Activated CD8-positive, alpha-beta memory T cell treated with anti-CD3 and anti-CD28 coated beads, Interleukin-2, amount 10 ng/mL, durations not matched to agents 7 days and 5 days (primary cell): ENCODE data around the gene PLXNA4. TPM values are rescaled to one million over a fixed set of nuclear protein-coding genes. Genes with fewer than 3 reads are reported as not detected.

Source experiments
- ATAC-seq: fragments of 150-1000 bp; cut with Tn5 transposase; one replicate; pipeline ENCODE4 v1.10.0; 2021; ENCODE audit warnings: moderate library complexity
- CTCF ChIA-PET: fragments of 350-600 bp; sonication (Branson Sonifier 250); formaldehyde crosslinking; loops from one replicate; lab custom pipeline; 2021; ENCODE audit warnings: antibody characterized with exemption; lab: Charles Lee
- DNase-seq: peaks from one replicate; pipeline ENCODE4 v3.0.0-alpha.2; 2020
- H3K27ac Mint-ChIP-seq: one replicate; pipeline ENCODE4 v1.8.0; 2021; ENCODE audit warnings: mild to moderate bottlenecking, mixed read lengths
- H3K27me3 Mint-ChIP-seq: one replicate; pipeline ENCODE4 v1.8.0; 2021; ENCODE audit warnings: mixed read lengths
- H3K36me3 Mint-ChIP-seq: one replicate; pipeline ENCODE4 v1.8.0; 2021; ENCODE audit warnings: mild to moderate bottlenecking, mixed read lengths
- H3K4me1 Mint-ChIP-seq: one replicate; pipeline ENCODE4 v1.8.0; 2021; ENCODE audit warnings: mixed read lengths
- H3K4me3 Mint-ChIP-seq: one replicate; pipeline ENCODE4 v1.8.0; 2021; ENCODE audit warnings: mild to moderate bottlenecking, moderate library complexity, mixed read lengths
- H3K9me3 Mint-ChIP-seq: one replicate; pipeline ENCODE4 v1.8.0; 2022; ENCODE audit warnings: low read depth, mixed read lengths
- total RNA-seq, 2 experiments: library from RNA; stranded (reverse); gene quantifications; one replicate each; pipeline ENCODE4 v1.2.3, GENCODE V29; 2021

Gene PLXNA4
- total RNA-seq, 2 experiments from 2014 or later = 1.2 to 1.6 TPM

DNA sequence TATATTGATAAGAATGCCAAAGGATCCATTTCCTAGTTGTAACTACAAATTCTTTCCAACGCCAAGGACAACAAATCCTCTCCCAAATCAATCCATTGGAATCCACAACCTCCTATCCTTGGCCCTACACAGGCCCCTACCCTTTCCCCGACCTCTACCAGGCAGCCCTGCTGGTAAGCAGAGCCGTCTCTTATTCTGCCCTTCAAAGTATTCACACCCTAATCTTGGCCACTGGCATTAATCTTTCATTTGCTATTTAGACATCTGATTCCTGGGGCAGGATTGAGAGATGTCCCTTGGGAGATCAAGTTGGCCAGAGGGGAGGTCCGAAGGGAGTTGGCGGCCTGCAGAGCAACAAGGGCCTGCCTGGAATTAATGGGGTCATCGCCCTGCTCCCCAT is 161.4 kb downstream of the PLXNA4 start:
- Mint-ChIP-seq H3K4me3 (no peak overlapping the region), H3K27ac (no peak overlapping the region), H3K27me3 (peaks cover 25% of the 10 kb centered on the region), H3K4me1 (no peaks in the 10 kb centered on the region), H3K9me3 (no peaks in the 10 kb centered on the region), H3K36me3 (peaks cover 1% of the 10 kb centered on the region)
- ATAC-seq (no peak), DNase-seq (no peak)
- CTCF ChIA-PET = no interaction called here

DNA sequence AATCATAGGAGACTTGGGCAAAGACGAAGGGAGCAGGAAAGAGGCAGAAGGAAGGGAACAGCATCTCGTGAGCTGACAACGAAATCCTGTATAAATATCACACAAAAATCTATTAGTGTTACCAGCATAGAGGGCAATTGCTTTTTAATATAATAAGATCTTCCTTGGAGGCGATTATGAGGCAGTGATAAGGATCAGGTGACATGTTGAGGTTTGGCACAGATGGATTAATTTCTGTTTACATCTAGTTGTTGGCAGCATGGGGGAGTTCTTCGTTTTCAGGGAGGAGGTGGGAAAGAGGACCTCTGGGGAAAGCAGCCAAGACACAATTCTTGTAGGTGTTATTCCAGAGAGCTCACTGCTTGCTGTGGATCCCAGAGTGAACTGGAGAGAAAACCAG is 163.8 kb downstream of the PLXNA4 start:
- no peak overlapping the region for H3K4me3 Mint-ChIP-seq
- H3K4me1 Mint-ChIP-seq = no peaks in the 10 kb centered on the region
- CTCF ChIA-PET = no interaction called here
- no peak for DNase-seq
- H3K27me3 Mint-ChIP-seq = peaks cover 14% of the 10 kb centered on the region
- H3K9me3 Mint-ChIP-seq = no peaks in the 10 kb centered on the region
- no peak for ATAC-seq
- H3K27ac Mint-ChIP-seq = no peak overlapping the region
- H3K36me3 Mint-ChIP-seq = peaks cover 1% of the 10 kb centered on the region

DNA sequence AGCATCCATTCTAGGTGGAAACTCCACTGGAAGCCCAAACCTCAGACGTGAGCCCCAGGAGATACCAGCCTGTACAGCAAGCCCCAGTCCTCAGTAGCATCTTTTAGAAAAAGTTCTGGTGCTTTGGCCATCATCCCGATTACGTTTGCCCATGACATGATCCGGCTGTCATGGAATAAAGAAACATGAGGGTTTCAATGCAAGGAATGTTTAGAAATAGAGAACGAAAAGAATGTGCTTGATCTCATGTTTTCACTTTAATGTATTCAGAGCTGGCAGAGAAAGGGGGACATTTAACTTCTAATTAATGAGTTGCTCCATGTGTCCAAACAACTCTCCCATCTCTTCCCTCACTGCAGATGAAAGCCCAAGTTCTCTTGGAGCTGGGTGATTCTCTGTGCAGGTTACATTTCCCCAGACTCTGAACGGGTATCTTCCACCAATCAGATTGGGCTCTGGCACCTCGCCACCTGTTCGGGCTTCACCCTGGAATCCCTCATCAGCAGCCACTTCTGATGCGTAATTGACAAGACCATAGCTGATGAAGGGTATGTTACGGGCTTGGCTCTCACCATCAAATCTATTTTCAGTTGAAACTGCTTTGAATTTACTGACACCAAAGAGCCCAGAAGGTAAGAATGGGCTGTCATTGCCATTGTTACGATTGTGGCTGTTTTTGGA is 165.3 kb downstream of the PLXNA4 start:
- H3K4me3 Mint-ChIP-seq = no peak overlapping the region
- ATAC-seq (no peak), DNase-seq (no peak)
- CTCF ChIA-PET = interaction anchor here (0.9 to 1.4 kb wide), 3 partner anchors 9 to 170 kb away, joined by 3 to 5 read pairs (median 3); no protein-coding TSS in a partner anchor
- H3K4me1 Mint-ChIP-seq = no peaks in the 10 kb centered on the region
- no peaks in the 10 kb centered on the region for H3K9me3 Mint-ChIP-seq
- no peaks in the 10 kb centered on the region for H3K36me3 Mint-ChIP-seq
- peaks cover 4% of the 10 kb centered on the region for H3K27me3 Mint-ChIP-seq
- H3K27ac Mint-ChIP-seq = no peak overlapping the region

DNA sequence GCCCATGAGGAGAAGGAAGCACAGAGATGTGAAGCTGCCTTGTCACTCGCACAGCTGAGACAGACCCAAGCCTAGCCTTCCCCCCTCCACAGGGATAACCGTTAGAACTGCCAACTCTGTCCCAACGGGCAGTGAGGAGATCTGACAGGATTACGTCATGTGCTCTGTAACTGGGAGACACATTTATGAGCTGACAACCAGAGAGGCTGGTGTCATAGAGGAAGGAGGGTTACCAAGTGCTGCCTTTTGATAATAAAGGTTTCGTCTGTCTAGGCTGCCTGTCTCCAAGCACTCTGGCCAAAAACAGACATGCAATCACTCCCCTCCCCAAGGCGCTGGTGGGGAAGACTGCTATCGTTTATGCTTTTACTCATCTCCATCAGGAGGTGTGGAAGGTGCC is 165.9 kb downstream of the PLXNA4 start:
- ATAC-seq = no peak

DNA sequence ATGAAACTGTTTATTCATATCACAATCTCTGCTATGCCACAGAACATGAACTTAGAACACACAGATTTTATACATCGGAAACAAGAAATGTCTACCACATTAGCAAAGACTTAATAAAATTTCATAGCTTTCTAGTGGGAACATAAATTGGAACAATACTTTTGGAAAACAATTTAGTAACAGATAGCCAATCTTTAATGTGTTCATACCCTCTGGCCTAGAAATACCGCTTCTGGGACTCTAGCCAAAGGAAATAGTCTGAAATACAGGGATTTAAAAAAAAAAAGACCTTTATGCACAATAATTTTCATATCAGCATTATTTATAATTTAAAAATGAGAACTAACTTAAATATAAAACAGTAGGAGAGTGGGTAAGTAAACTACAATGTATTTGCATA is 168.5 kb downstream of the PLXNA4 start:
- Mint-ChIP-seq H3K4me1 (no peaks in the 10 kb centered on the region), H3K4me3 (no peak overlapping the region), H3K9me3 (no peaks in the 10 kb centered on the region), H3K27me3 (peaks cover 4% of the 10 kb centered on the region), H3K36me3 (no peaks in the 10 kb centered on the region), H3K27ac (no peak overlapping the region)
- no peak for ATAC-seq
- DNase-seq = no peak
- CTCF ChIA-PET = interaction anchor here (1.0 to 1.4 kb wide), 2 partner anchors 10 to 13 kb away, joined by 3 to 4 read pairs; no protein-coding TSS in a partner anchor

More for the DNA sequence above, 165.9 kb downstream of the PLXNA4 start:
- no peak for DNase-seq
- Mint-ChIP-seq H3K27me3 (peaks cover 4% of the 10 kb centered on the region), H3K36me3 (no peaks in the 10 kb centered on the region), H3K9me3 (no peaks in the 10 kb centered on the region), H3K4me1 (no peaks in the 10 kb centered on the region), H3K27ac (no peak overlapping the region), H3K4me3 (no peak overlapping the region)
- CTCF ChIA-PET = interaction anchor here (1.4 kb wide), 1 partner anchor 170 kb away, joined by 3 read pairs; no protein-coding TSS in a partner anchor

DNA sequence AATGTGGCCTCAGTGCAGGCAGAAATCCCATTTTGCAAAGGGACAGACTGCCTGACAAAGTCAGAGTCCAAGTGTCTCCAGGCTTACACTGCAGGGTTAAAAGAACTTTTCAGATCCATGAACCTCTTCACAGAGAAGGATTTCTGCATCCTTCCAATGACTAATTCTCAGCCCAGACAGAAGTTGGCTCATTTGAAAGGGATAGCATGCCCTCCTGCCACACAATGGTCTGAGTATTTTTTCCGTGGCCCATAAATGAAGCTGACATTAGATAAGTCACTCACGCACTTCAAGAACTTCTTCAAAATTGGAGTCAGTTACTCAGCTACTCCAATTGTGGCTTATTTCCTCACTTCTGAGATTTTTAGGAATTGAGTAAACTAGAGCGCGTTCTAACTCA is 170.2 kb downstream of the PLXNA4 start:
- H3K27ac Mint-ChIP-seq = no peak overlapping the region
- H3K4me1 Mint-ChIP-seq = no peaks in the 10 kb centered on the region
- no peaks in the 10 kb centered on the region for H3K36me3 Mint-ChIP-seq
- no peak for DNase-seq
- no peak for ATAC-seq
- no peaks in the 10 kb centered on the region for H3K9me3 Mint-ChIP-seq
- peaks cover 2% of the 10 kb centered on the region for H3K27me3 Mint-ChIP-seq
- CTCF ChIA-PET = no interaction called here
- H3K4me3 Mint-ChIP-seq = no peak overlapping the region

DNA sequence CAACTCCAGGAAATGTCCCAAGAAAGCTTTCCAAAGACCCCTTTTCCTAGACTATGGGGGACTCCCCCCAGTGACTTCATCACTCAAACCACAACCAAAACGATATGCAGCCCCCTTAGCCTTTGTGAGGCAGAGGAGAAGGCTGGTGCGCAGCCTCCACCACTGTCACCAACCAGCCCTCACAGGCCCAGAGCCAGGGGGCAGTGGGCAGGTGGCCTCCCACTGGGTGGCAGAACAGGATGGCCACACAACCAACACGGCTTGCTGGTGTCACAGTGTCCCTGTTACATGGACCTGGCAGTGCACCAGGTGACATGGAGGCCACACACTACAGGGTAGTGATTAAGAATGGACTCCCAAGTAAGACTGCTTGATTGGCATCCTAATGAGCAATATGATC is 172.0 kb downstream of the PLXNA4 start:
- no peaks in the 10 kb centered on the region for H3K4me1 Mint-ChIP-seq
- CTCF ChIA-PET = interaction anchor here (1.4 kb wide), 1 partner anchor 176 kb away, joined by 4 read pairs; no protein-coding TSS in a partner anchor
- DNase-seq (no peak), ATAC-seq (no peak)
- H3K27me3 Mint-ChIP-seq = no peaks in the 10 kb centered on the region
- H3K4me3 Mint-ChIP-seq = no peak overlapping the region
- H3K27ac Mint-ChIP-seq = no peak overlapping the region
- H3K9me3 Mint-ChIP-seq = no peaks in the 10 kb centered on the region
- H3K36me3 Mint-ChIP-seq = no peaks in the 10 kb centered on the region

DNA sequence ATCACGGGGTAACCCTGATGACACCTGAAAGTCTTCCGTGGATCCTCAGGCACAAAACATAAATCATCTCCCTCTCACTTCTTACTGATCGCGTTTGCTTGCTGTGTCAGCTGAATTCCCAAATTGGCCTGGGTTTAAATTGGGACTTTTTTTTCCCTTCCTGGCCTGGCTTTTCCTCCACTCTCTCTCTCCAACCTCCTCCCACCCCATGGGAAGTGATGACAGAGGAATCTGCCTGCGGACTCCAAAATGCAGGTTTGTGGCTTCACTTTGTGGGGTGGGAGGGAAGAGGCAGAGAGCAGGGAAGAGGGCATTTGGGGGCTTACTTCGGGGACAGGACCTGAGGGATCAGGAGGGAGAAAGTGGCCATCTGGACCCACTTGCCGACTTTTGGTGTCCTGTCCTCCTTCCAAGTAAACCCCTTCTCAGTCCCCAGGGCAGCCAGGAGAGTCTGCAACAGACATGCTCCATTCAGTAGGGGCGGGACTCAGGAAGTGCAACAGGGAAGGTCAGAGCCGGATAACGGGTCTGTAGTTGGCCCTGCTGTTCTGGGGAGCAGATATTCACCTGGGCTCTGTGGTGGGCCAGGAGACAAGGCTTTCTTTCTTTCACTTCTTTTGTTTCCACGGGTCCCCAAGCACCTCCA is 172.7 kb downstream of the PLXNA4 start:
- CTCF ChIA-PET = interaction anchor here (1.1 to 1.4 kb wide), 3 partner anchors 9 to 177 kb away, joined by 3 to 4 read pairs (median 3); no protein-coding TSS in a partner anchor
- Mint-ChIP-seq H3K4me1 (no peaks in the 10 kb centered on the region), H3K4me3 (no peak overlapping the region), H3K9me3 (no peaks in the 10 kb centered on the region), H3K27me3 (no peaks in the 10 kb centered on the region), H3K27ac (no peak overlapping the region), H3K36me3 (no peaks in the 10 kb centered on the region)
- no peak for ATAC-seq
- DNase-seq = no peak

DNA sequence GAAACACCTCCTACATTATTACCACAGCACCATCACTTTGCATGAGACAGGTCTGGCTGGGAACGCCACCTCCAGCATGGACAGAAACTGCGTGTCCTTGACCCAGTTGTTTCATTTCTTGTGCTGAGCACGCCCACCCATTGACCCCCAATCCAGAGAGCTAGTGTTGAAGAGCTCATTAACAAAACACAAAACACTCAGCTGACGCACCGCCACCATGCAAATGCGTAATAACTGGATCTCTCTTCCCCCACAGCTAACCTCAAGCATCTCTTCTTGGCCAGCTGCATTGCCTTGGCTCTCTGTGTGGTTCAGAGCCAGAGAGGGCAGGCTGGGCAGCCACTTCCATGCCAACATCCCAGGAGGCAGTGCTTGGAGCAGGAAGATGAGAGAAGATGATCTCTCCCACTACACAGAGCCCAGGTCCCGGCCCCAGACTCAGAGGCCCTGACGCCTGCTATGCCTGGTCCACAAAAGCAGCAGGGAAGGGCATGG is 173.5 kb downstream of the PLXNA4 start:
- Mint-ChIP-seq H3K27ac (no peak overlapping the region), H3K9me3 (no peaks in the 10 kb centered on the region), H3K4me3 (no peak overlapping the region), H3K36me3 (no peaks in the 10 kb centered on the region), H3K27me3 (no peaks in the 10 kb centered on the region), H3K4me1 (no peaks in the 10 kb centered on the region)
- no peak for DNase-seq
- no peak for ATAC-seq
- CTCF ChIA-PET = interaction anchor here (1.1 to 2.9 kb wide), 5 partner anchors 9 to 178 kb away, joined by 3 to 12 read pairs (median 4); no protein-coding TSS in a partner anchor

DNA sequence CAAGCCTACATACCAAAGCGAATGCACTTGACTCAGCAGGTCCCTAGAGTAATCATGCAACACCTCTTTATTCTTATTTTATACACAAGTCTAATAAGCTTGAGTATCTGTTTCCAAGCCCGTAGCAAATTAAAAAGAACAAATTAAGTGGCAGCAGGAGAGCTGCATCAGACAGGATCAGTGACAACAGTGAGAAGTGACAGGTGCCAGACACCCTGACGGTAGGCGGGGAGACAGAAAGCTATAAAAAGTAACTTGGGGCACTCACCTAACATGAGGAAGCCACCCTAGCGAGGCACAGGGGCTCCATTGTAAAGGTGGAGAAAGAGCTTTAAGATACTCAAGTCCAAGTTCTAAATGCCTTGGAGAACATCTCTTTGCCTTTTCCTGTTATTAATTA is 174.2 kb downstream of the PLXNA4 start:
- no peaks in the 10 kb centered on the region for H3K27me3 Mint-ChIP-seq
- no peak overlapping the region for H3K4me3 Mint-ChIP-seq
- H3K4me1 Mint-ChIP-seq = no peaks in the 10 kb centered on the region
- no peak for ATAC-seq
- H3K27ac Mint-ChIP-seq = no peak overlapping the region
- no peak for DNase-seq
- CTCF ChIA-PET = interaction anchor here (1.7 to 2.9 kb wide), 2 partner anchors 9 to 179 kb away, joined by 5 to 12 read pairs; no protein-coding TSS in a partner anchor
- H3K36me3 Mint-ChIP-seq = no peaks in the 10 kb centered on the region
- no peaks in the 10 kb centered on the region for H3K9me3 Mint-ChIP-seq

DNA sequence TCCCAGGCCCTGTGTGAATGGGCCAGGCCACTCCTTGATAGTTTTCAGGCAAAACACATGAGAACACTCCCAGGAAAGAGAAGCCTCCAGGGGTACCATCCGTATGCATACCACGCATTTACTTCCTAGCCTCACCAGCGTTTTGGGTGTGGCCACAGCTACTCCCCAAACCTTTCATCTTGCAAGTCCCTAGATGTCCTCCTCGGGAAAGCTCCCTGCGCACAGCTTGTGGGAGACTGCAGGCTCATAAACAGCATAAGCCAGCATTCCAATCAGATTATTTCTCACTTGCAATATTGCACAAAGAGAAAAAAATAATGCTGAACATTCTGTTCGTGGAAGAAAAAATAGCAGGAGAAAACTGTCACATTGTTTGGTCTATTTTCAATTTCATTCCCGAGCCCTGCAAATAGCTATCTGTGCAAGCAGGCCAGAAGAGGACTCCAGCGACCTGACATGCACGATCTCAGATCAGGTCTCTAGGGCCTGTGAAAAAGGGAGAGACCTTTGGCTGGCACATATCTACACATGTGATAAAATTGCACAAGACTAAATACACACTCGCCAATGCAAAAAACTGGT is 175.6 kb downstream of the PLXNA4 start:
- CTCF ChIA-PET = interaction anchor here (2.9 kb wide), 1 partner anchor 180 kb away, joined by 12 read pairs; no protein-coding TSS in a partner anchor
- H3K36me3 Mint-ChIP-seq = no peaks in the 10 kb centered on the region
- no peaks in the 10 kb centered on the region for H3K27me3 Mint-ChIP-seq
- no peak for ATAC-seq
- no peak overlapping the region for H3K27ac Mint-ChIP-seq
- DNase-seq = no peak
- H3K9me3 Mint-ChIP-seq = no peaks in the 10 kb centered on the region
- H3K4me3 Mint-ChIP-seq = no peak overlapping the region
- H3K4me1 Mint-ChIP-seq = no peaks in the 10 kb centered on the region

DNA sequence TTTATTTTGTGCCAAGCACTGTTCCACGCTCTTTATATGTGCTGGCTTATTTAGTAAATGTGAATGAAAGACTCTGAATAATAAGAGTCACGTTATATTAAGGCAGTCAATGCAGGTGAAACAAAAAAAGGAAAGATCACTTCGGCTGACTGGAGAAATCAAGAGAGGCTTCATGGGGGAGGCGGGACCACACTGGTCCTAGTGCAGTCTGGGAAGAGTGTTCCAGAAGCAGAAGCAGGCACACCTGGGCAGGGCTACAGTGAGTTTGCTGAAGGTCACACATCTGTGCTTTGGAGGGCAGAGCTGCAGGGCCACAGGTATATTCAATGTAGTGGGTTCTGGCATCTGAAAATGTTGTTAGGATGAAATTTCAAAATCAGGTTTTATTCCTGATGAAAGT is 176.9 kb downstream of the PLXNA4 start:
- Mint-ChIP-seq H3K27me3 (peaks cover 5% of the 10 kb centered on the region), H3K36me3 (no peaks in the 10 kb centered on the region), H3K27ac (no peak overlapping the region), H3K9me3 (no peaks in the 10 kb centered on the region), H3K4me3 (no peak overlapping the region), H3K4me1 (peaks cover 10% of the 10 kb centered on the region)
- CTCF ChIA-PET = interaction anchor here (9.1 kb wide), 1 partner anchor 179 kb away, joined by 216 read pairs; the partner anchor contains the start of gene PLXNA4
- DNase-seq (no peak), ATAC-seq (no peak)

DNA sequence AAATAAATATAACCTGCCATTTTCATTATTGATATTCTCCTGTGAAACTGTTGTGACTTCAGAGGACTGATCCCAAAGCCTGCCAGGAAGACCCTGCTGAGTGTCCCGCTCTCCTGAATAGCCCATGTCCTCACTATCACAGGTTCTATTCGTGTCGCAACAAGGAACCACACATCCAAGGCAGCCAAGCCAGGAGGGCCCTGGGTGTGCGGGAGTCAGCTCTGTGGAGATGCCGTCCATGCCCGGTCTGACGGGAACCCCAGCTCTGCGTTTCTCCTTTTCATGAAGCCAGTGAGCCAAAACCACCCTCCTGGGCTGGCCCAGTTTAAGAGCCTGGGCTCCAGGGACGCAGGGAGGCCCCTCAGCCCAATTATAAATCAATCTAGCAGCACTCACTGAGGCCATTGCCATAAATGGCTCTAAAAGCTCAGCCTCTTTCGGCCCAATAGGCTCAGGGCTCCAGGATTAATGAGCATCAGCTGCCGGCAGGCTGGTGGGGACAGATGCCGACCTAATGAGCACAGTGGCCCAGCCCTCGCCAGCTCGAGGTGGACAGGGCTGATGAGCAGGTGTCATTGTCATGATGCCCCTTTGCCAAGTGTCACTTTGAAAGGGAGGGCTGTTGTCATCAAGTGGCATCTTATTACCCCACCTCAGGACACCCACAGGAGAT is 177.9 kb downstream of the PLXNA4 start:
- Mint-ChIP-seq H3K4me1 (peaks cover 11% of the 10 kb centered on the region), H3K36me3 (no peaks in the 10 kb centered on the region), H3K9me3 (no peaks in the 10 kb centered on the region), H3K4me3 (no peak overlapping the region), H3K27ac (no peak overlapping the region), H3K27me3 (peaks cover 8% of the 10 kb centered on the region)
- CTCF ChIA-PET = interaction anchor here (1.2 to 9.1 kb wide), 2 partner anchors 80 to 180 kb away, joined by 4 to 216 read pairs; partner anchors contain the start of gene PLXNA4
- no peak for ATAC-seq
- no peak for DNase-seq
